Stomach (tissue), 9 donors: ENCODE results near the gene SLC35F4. TPM values are rescaled to one million over a fixed set of nuclear protein-coding genes. Genes with fewer than 3 reads are reported as not detected.

Experiments
- DNase-seq, 2 donors: peaks; one replicate each; pipeline versions ENCODE4 v3.0.0 to v3.0.0-alpha.2; 2013 to 2019
- H3K27ac ChIP-seq, 5 donors: fragments of 200-600 bp in 4 of 5; sonication (generic) in 4 of 5; one replicate each; pipeline ENCODE4 v1.5.1; 2013 to 2019; ENCODE audit warnings: mild to moderate bottlenecking in 1 of 5, moderate library complexity in 1 of 5
- H3K27me3 ChIP-seq, 3 donors: fragments of 200-600 bp; sonication (generic); one replicate each; pipeline ENCODE4 v1.5.1; 2017 to 2019; ENCODE audit warnings: mixed run types in 1 of 3
- H3K36me3 ChIP-seq, 4 donors: fragments of 200-600 bp; sonication (generic); 1 replicate in 3 of 4; 2 replicates in 1 of 4; pipeline ENCODE4 v1.5.1; 2016 to 2019
- H3K4me1 ChIP-seq, 4 donors: fragments of 200-600 bp; sonication (generic); one replicate each; pipeline ENCODE4 v1.5.1; 2016 to 2019
- H3K4me3 ChIP-seq, 4 donors: fragments of 200-600 bp; sonication (generic) in 3 of 4; one replicate each; pipeline ENCODE4 v1.5.1; 2016 to 2019; ENCODE audit warnings: mild to moderate bottlenecking in 1 of 4
- H3K9me3 ChIP-seq, 4 donors: fragments of 200-600 bp; sonication (generic); one replicate each; pipeline ENCODE4 v1.5.1; 2016 to 2019
- EP300 ChIP-seq: sonication (generic); formaldehyde crosslinking; IDR thresholded peaks from one replicate; pipeline ENCODE4 v1.6.1; 2017; ENCODE audit warnings: antibody characterized with exemption
- POLR2A ChIP-seq, 4 donors: fragments of 450-650 bp; IDR thresholded peaks; one replicate each; pipeline ENCODE4 v1.6.1; 2016; ENCODE audit warnings: antibody characterized with exemption in 4 of 4, control low read depth in 2 of 4, mild to moderate bottlenecking in 1 of 4, moderate library complexity in 1 of 4
- POLR2AphosphoS5 ChIP-seq, 3 donors: sonication (generic); formaldehyde crosslinking; IDR thresholded peaks; one replicate each; pipeline ENCODE4 v1.6.1; 2016; ENCODE audit warnings: antibody characterized with exemption in 3 of 3
- WGBS, 5 donors: extraction: QIAGEN DNeasy Blood & Tissue Kit in 3 of 5; methylation state at CpG; one replicate each; pipeline versions ENCODE4 v1.1.5 to v1.1.7; 2013 to 2018; 5-methylcytosine and 5-hydroxymethylcytosine counted together
- intact Hi-C: fragments of 100-400 bp; cut with DNase I; formaldehyde crosslinking; loops from one replicate; pipeline ENCODE4 v1.15.1; 2023; ENCODE audit warnings: low total_unique reads
- polyA plus RNA-seq, 3 donors: library from polyadenylated mRNA; stranded (reverse); fragments of 200-250 nt; gene quantifications; one replicate each; pipeline ENCODE4 v1.2.3, GENCODE V29; 2013
- total RNA-seq, 5 donors: library from RNA; depleted of rRNA; stranded (reverse); fragments of >200 nt; gene quantifications; one replicate each; pipeline versions ENCODE4 v1.1.0 to v1.2.3, GENCODE V29; 2014 to 2016
- TF ChIP-seq, protein P1 (sequence below), 7 experiments: fragments of 450-650 bp in 4 of 7; fragments of 200-600 bp in 3 of 7; sonication (generic) in 3 of 7; IDR thresholded peaks; one replicate each; pipeline ENCODE4 v1.5.1; 2016 to 2019; ENCODE audit warnings: antibody characterized with exemption in 7 of 7, control low read depth in 2 of 7, mild to moderate bottlenecking in 1 of 7
- donor health status: healthy with polysubstance abuse.
- donor health status: Bipolar disorder and iron deficiency.
- donor health status: healthy.

The SLC35F4 gene
- total and polyA plus RNA-seq, 8 donors: 0.19 TPM; not detected in 7

GRCh38 chr14:57704763-57705162, 161.1 kb downstream of the SLC35F4 start:
- no peaks in the 10 kb centered on the region for H3K4me1 ChIP-seq
- intact Hi-C loops: no loop called here
- no peak overlapping the region for H3K4me3 ChIP-seq
- peaks cover 0 to 4% (median 2%) of the 10 kb centered on the region in 4 donors for H3K9me3 ChIP-seq
- TF ChIP-seq POLR2AphosphoS5 (IDR thresholded peaks at IDR 0.05) (no peak), EP300 (no peak), POLR2A (IDR thresholded peaks at IDR 0.05) (no peak)
- TF ChIP-seq, protein P1, sequence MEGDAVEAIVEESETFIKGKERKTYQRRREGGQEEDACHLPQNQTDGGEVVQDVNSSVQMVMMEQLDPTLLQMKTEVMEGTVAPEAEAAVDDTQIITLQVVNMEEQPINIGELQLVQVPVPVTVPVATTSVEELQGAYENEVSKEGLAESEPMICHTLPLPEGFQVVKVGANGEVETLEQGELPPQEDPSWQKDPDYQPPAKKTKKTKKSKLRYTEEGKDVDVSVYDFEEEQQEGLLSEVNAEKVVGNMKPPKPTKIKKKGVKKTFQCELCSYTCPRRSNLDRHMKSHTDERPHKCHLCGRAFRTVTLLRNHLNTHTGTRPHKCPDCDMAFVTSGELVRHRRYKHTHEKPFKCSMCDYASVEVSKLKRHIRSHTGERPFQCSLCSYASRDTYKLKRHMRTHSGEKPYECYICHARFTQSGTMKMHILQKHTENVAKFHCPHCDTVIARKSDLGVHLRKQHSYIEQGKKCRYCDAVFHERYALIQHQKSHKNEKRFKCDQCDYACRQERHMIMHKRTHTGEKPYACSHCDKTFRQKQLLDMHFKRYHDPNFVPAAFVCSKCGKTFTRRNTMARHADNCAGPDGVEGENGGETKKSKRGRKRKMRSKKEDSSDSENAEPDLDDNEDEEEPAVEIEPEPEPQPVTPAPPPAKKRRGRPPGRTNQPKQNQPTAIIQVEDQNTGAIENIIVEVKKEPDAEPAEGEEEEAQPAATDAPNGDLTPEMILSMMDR (IDR thresholded peaks at IDR 0.05): no peak
- H3K36me3 ChIP-seq: no peaks in the 10 kb centered on the region
- DNase-seq: peak in 1 of 2 donors; percentile 6
- H3K27ac ChIP-seq: no peak overlapping the region
- WGBS, 5 donors: 95 to 100% (median 98%) methylated on average over 1 of the region's 1 CpG
- H3K27me3 ChIP-seq: no peaks in the 10 kb centered on the region

DNA sequence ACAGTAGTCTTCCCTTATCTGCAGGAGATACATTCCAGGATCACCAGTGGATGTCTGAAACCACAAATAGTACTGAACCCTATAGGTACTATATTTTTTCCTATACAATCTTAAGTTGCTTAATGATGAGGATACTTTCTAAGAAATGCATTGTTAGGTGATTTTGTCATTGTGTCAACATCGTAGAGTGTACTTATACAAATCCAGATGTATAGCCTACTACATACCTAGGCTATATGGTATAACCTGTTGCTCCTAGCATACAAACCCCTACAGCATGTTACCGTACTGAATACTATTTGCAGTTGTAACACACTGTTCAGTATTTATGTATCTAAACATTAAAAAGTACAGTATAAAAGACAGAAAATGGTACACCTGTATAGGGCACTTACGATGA, 165.9 kb downstream of the SLC35F4 start:
- Histone ChIP-seq H3K36me3 (no peaks in the 10 kb centered on the region), H3K27me3 (no peaks in the 10 kb centered on the region), H3K4me1 (no peaks in the 10 kb centered on the region), H3K27ac (no peak overlapping the region), H3K9me3 (no peaks in the 10 kb centered on the region), H3K4me3 (no peak overlapping the region)
- DNase-seq: no peak
- TF ChIP-seq, protein P1 (IDR thresholded peaks at IDR 0.05): no peak
- TF ChIP-seq POLR2AphosphoS5 (IDR thresholded peaks at IDR 0.05) (no peak), POLR2A (IDR thresholded peaks at IDR 0.05) (no peak), EP300 (no peak)
- WGBS, 5 donors: 44 to 68% (median 56%) methylated on average over 3 of the region's 3 CpGs
- intact Hi-C loops: no loop called here

- intact Hi-C loops: no loop called here
- Histone ChIP-seq H3K27ac (no peak overlapping the region), H3K36me3 (no peaks in the 10 kb centered on the region), H3K4me3 (no peak overlapping the region), H3K9me3 (no peaks in the 10 kb centered on the region), H3K4me1 (no peaks in the 10 kb centered on the region), H3K27me3 (no peaks in the 10 kb centered on the region)
- DNase-seq: peak in 1 of 2 donors; percentile 44
- TF ChIP-seq POLR2A (IDR thresholded peaks at IDR 0.05) (no peak), EP300 (no peak)
- TF ChIP-seq, protein P1 (IDR thresholded peaks at IDR 0.05): peak in 2 of 7 experiments; percentile 37 to 44
Measured at GRCh38 chr14:57692671-57693070, 173.2 kb downstream of the SLC35F4 start.

- intact Hi-C loops: no loop called here
- H3K36me3 ChIP-seq: no peaks in the 10 kb centered on the region
- H3K27me3 ChIP-seq: no peaks in the 10 kb centered on the region
- TF ChIP-seq EP300: no peak
- TF ChIP-seq POLR2A (IDR thresholded peaks at IDR 0.05): no peak
- no peak for TF ChIP-seq POLR2AphosphoS5 (IDR thresholded peaks at IDR 0.05)
- TF ChIP-seq, protein P1 (IDR thresholded peaks at IDR 0.05): no peak
- no peak overlapping the region for H3K4me3 ChIP-seq
- H3K4me1 ChIP-seq: no peaks in the 10 kb centered on the region
- no peak overlapping the region for H3K27ac ChIP-seq
- DNase-seq: no peak
- WGBS, 5 donors: 57 to 72% (median 63%) methylated on average over 1 of the region's 1 CpG
- no peaks in the 10 kb centered on the region for H3K9me3 ChIP-seq
Measured at GRCh38 chr14:57687416-57687815, 178.5 kb downstream of the SLC35F4 start.
